Liver (tissue), 3 donors: ENCODE measurements around the gene FZR1.

Experiments
- EGR1 ChIP-seq, 2 donors: IDR thresholded peaks; 2 replicates each; pipeline ENCODE4 v1.6.1; 2016 to 2018; ENCODE audit warnings: antibody characterized with exemption in 2 of 2, low read depth in 2 of 2
- FOXA1 ChIP-seq: IDR thresholded peaks from 2 replicates; pipeline ENCODE4 v1.6.1; 2016; ENCODE audit warnings: antibody characterized with exemption
- GABPA ChIP-seq, 2 donors: IDR thresholded peaks in 1 of 2; conservative IDR thresholded peaks in 1 of 2; 2 replicates each; pipeline ENCODE4 v1.6.1; 2016; ENCODE audit warnings: antibody characterized with exemption in 2 of 2, mild to moderate bottlenecking in 1 of 2, moderate library complexity in 1 of 2
- JUND ChIP-seq, 2 donors: IDR thresholded peaks; 2 replicates each; pipeline ENCODE4 v1.6.1; 2016; ENCODE audit warnings: antibody characterized with exemption in 2 of 2
- MAX ChIP-seq: IDR thresholded peaks from 2 replicates; pipeline ENCODE4 v1.6.1; 2016; ENCODE audit warnings: antibody characterized with exemption
- NR2F2 ChIP-seq: IDR thresholded peaks from 2 replicates; pipeline ENCODE4 v1.6.1; 2016; ENCODE audit warnings: antibody characterized with exemption
- RAD21 ChIP-seq, 2 donors: IDR thresholded peaks; 2 replicates each; pipeline ENCODE4 v1.6.1; 2016; ENCODE audit warnings: antibody characterized with exemption in 2 of 2, mild to moderate bottlenecking in 2 of 2
- RXRA ChIP-seq, 2 donors: IDR thresholded peaks; 2 replicates each; pipeline ENCODE4 v1.6.1; 2017 to 2018; ENCODE audit warnings: antibody characterized with exemption in 2 of 2, mild to moderate bottlenecking in 1 of 2
- TAF1 ChIP-seq: conservative IDR thresholded peaks from 2 replicates; pipeline ENCODE4 v1.6.1; 2016; ENCODE audit warnings: antibody characterized with exemption, mild to moderate bottlenecking
- YY1 ChIP-seq: IDR thresholded peaks from 2 replicates; pipeline ENCODE4 v1.6.1; 2016; ENCODE audit warnings: antibody characterized with exemption, mild to moderate bottlenecking
- ZBTB33 ChIP-seq: IDR thresholded peaks from 2 replicates; pipeline ENCODE4 v1.6.1; 2016; ENCODE audit warnings: antibody characterized with exemption
- TF ChIP-seq, protein P1 (sequence below): fragments of 150-350 bp; IDR thresholded peaks from 2 replicates; pipeline ENCODE4 v1.5.1; 2017; ENCODE audit warnings: improper control_type of control experiment, low read depth, low read length; ENCODE audit not compliant: missing input control
- TF ChIP-seq, protein P2 (sequence below): IDR thresholded peaks from 2 replicates; pipeline ENCODE4 v1.6.1; 2016; ENCODE audit warnings: antibody characterized with exemption
- donor health status: healthy.
- donor health status: healthy.

GRCh38 chr19:3475449-3475848 is 30.7 kb upstream of the FZR1 start:
- TF ChIP-seq, protein P1, sequence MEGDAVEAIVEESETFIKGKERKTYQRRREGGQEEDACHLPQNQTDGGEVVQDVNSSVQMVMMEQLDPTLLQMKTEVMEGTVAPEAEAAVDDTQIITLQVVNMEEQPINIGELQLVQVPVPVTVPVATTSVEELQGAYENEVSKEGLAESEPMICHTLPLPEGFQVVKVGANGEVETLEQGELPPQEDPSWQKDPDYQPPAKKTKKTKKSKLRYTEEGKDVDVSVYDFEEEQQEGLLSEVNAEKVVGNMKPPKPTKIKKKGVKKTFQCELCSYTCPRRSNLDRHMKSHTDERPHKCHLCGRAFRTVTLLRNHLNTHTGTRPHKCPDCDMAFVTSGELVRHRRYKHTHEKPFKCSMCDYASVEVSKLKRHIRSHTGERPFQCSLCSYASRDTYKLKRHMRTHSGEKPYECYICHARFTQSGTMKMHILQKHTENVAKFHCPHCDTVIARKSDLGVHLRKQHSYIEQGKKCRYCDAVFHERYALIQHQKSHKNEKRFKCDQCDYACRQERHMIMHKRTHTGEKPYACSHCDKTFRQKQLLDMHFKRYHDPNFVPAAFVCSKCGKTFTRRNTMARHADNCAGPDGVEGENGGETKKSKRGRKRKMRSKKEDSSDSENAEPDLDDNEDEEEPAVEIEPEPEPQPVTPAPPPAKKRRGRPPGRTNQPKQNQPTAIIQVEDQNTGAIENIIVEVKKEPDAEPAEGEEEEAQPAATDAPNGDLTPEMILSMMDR: no peak
- no peak for TF ChIP-seq JUND (IDR thresholded peaks at IDR 0.05)
- TF ChIP-seq TAF1: no peak
- TF ChIP-seq GABPA (IDR thresholded peaks at IDR 0.05 in 1 of 2, conservative IDR thresholded peaks at IDR 0.05 in 1 of 2): no peak
- TF ChIP-seq RXRA (IDR thresholded peaks at IDR 0.05): no peak
- TF ChIP-seq EGR1 (IDR thresholded peaks at IDR 0.05; ENCODE audit: low read depth in 2 of 2): no peak
- TF ChIP-seq, protein P2, sequence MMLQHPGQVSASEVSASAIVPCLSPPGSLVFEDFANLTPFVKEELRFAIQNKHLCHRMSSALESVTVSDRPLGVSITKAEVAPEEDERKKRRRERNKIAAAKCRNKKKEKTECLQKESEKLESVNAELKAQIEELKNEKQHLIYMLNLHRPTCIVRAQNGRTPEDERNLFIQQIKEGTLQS: no peak
- TF ChIP-seq YY1: no peak
- no peak for TF ChIP-seq MAX
- TF ChIP-seq ZBTB33: no peak
- no peak for TF ChIP-seq RAD21 (IDR thresholded peaks at IDR 0.05)
- TF ChIP-seq FOXA1: no peak
- TF ChIP-seq NR2F2: no peak
